Posterior vena cava (tissue), 2 donors: ENCODE data around the gene ANO2. TPM values are rescaled to one million over a fixed set of nuclear protein-coding genes. Genes with fewer than 3 reads are reported as not detected.

Experiments
- DNase-seq: peaks from one replicate; pipeline ENCODE4 v3.0.0-alpha.2; 2020; ENCODE audit warnings: low spot score
- intact Hi-C, 2 donors: fragments of 100-400 bp; cut with DNase I; formaldehyde crosslinking; loops; one replicate each; pipeline versions ENCODE4 v1.14.1 to v1.14.2; 2022 to 2023
- total RNA-seq, 2 donors: library from RNA; stranded (reverse); fragmentation: NEBNext Ultra II Directional; extraction: Animal tissue kit (Norgen Biotek cat#: 25700); gene quantifications; one replicate each; pipeline ENCODE4 v1.2.1, GENCODE V29; 2021
- donor health status: DM: yes; HTN: yes; CAD: no.
- donor health status: DM: yes; HTN: yes; CAD: no.

Gene ANO2
- total RNA-seq, 2 donors from 2014 or later: 9.2 to 16.4 TPM

GRCh38 chr12:5520037-5520436, 425.0 kb downstream of the ANO2 start:
- DNase-seq: no peak

GRCh38 chr12:5518584-5519365, 426.3 kb downstream of the ANO2 start:
- intact Hi-C loops: no loop called here
- no peak for DNase-seq

More at GRCh38 chr12:5520037-5520436, 425.0 kb downstream of the ANO2 start:
- intact Hi-C loops: loop anchor here in 1 of 2 donors (10.0 kb wide), 1 partner anchor 1605 kb away; no protein-coding TSS in a partner anchor

GRCh38 chr12:5516371-5517241, 428.5 kb downstream of the ANO2 start:
- intact Hi-C loops: no loop called here
- DNase-seq: no peak

- intact Hi-C loops: no loop called here
- no peak for DNase-seq
Measured at GRCh38 chr12:5515458-5515857, 429.6 kb downstream of the ANO2 start.

GRCh38 chr12:5514545-5514944, 430.5 kb downstream of the ANO2 start:
- DNase-seq: no peak
- intact Hi-C loops: no loop called here

GRCh38 chr12:5514016-5514415, 431.0 kb downstream of the ANO2 start:
- no peak for DNase-seq
- intact Hi-C loops: no loop called here

- DNase-seq: no peak
- intact Hi-C loops: no loop called here
Measured at GRCh38 chr12:5513406-5513805, 431.7 kb downstream of the ANO2 start.

Other genes with a start within 250 kb of the ANO2 start
- 100 to 1,000 TPM; 366 to 375 TPM for gene VWF, start 179.4 kb upstream of the ANO2 start, total RNA-seq